Stimulated activated CD4-positive, alpha-beta T cell treated with anti-CD3 and anti-CD28 coated beads, Interleukin-12 subunit alpha, Interleukin-12 subunit beta, amount 100 ng/mL, for 48 hours (primary cell): ENCODE data around the gene KLHL35.
"Not testable (repeated sequence)": the region's sequence is repeated elsewhere in the genome, so short reads cannot be mapped to it uniquely, and the experiment has no call there.

Source experiments
- DNase-seq, 3 donors: peaks; one replicate each; pipeline ENCODE4 v3.0.0-alpha.2; 2020; ENCODE audit warnings: low read depth in 2 of 3, low spot score in 1 of 3

KLHL35 gene

DNA sequence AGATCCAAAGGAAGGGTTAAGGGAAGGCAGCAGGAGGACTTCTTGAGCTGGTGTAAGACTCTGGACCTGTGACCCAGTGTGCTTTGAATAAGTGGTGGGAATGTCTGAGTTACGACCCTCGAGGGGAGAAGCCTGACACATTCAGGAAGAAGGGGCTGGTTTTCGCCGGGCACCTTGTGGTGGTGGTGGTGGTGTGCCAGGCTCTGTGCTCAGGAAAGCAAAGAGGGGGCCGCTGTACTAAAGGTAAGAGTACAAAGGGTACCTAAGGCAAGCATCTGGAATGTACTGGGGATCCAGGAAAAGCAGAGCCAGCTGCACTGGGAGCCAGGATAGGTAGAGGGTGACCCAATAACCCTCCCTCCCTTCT, 6.3 kb downstream of the KLHL35 start:
- DNase-seq = no peak

- DNase-seq = no peak
Observed at GRCh38 chr11:75425422-75425821, 7.6 kb downstream of the KLHL35 start.

- no peak for DNase-seq
Observed at GRCh38 chr11:75424396-75424795, 8.6 kb downstream of the KLHL35 start.

DNA sequence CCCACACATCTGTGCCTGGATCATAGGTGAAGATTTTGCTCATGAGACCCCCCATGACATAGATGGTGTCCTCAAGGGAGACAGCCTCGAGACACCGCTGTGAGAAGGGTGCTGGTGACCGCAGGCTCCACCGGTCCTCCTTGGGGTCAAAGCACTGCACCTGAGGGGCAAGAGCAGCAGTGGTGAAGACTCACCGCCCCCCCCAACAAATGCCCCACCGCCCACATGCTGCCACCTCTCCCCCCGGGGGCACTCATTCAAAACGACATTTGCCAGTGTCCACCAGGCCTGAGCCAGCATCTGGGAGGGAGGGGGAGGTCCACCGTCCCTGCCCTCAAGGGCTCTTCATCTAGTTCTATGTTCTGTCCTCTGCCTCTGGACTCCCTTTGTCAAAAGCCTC, 9.3 kb downstream of the KLHL35 start:
- no peak for DNase-seq

DNA sequence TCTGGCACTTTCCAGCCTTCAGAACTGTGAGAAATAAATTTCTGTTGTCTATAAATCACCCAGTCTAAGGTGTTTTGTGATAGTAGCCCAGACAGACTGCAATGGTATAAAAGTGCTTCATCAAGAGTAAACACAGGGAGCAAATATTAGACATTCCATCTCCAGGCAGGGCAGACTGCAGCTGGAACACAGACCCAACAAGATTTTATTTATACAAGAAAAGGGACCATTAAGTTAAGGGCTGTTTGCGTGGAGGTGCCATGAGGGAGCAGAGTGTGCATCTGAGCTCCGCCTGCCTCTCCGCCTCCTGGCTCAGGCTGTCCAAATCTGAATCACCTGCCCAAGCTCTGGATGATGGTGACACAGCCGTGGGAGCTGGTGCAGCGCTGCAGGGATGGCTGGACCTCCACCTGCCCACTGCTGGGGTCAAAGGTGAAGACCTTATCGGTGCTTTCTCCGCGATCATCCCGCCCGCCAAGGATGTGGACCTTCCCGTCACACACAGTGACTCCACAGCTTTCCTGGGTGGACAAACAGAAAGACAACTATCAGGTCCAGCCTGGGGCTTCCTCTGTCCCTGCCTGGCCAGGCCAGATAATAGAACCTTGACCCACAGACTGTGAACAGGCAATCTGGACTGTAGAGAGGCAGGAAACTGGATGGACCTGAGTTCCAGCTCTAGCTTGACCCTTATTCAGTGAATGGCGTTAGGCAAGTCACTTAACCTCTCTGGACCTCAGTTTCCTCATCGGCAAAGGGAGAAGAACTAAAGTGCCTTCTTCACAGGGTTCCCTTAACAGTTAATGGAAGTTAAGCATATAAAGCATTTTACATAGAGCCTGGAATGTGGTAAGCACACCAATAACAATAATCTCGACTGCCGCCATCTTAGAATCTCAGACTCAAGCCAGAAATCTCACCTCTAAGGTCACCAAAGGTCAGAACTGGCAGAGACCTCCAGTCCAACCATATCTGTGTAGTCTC, 10.5 kb downstream of the KLHL35 start:
- DNase-seq = no peak

DNA sequence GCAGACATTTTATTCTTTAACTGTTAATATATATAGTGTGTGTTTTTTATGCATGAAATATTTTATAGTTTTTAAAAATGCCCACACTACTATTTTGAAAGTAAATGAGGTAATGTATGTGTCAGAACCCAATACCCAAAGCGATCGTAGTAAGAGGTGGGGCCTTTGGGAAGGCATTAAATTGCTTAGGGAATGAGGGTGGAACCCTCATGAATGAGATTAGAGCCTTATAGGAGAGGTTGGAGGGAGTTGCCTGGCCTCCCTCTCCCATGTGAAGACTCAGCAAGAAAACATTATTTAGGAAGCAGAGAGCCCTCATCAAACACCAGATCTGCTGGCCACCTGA, 11.1 kb downstream of the KLHL35 start:
- no peak for DNase-seq

- DNase-seq = no peak
Observed at GRCh38 chr11:75421035-75421602, 11.9 kb downstream of the KLHL35 start.

DNA sequence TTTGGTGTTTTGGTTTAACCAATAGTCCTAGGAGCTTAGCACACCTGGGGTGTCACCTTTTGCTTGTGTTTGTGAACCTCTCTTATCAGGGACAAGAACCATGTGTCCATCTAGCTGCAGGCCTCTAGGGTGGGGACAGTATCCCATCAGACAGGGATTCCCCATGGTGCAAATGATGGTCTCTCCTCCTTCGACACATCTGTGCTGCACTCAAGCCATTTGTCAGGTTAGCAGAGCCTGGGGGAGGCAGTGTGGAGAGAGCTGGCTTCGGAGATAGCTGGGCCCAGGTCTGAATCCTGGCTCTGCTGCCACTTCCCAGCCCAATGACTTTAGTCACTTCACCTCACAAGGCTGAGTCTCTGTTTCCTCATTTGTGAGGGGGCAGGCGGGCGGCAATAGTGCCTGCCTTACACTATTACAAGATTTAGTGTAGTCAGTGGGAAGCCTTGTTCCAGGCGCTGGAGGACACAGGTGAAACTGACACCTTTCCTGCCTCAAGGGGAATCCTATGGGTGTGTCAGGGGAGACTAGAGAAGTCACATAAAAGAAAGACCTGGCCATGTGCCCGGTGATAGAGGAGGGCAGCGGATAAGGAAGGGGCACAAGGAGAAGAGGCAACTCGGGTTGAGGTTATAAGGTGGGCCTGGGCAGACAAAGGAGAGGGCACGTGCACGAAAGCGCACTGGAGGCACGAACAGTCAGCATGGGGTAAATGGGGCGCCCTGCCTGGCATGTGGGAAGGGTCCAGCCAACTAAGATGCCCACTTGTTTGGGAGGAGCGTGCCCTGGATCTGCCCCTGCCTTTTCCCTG, 12.6 kb downstream of the KLHL35 start:
- DNase-seq = no peak

GRCh38 chr11:75413864-75414263, 19.1 kb downstream of the KLHL35 start:
- DNase-seq = no peak

DNA sequence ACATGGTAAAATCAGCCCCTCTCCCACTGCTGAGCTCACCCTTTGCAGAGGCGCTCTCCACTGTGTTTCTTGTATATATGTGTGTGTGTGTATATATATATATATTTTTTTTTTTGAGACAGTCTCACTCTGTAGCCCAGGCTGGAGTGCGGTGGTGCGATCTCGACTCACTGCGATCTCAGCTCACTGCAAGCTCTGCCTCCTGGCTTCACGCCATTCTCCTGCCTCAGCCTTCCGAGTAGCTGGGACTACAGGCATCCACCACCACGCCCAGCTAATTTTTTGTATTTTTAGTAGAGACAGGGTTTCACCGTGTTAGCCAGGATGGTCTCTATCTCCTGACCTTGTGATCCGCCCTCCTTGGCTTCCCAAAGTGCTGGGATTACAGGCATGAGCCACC, 19.9 kb downstream of the KLHL35 start:
- not testable (repeated sequence) for DNase-seq

GRCh38 chr11:75409971-75410370, 23.0 kb downstream of the KLHL35 start:
- DNase-seq = not testable (repeated sequence)

GRCh38 chr11:75408957-75409219, 24.1 kb downstream of the KLHL35 start:
- DNase-seq = no peak

GRCh38 chr11:75406338-75406777, 26.6 kb downstream of the KLHL35 start:
- DNase-seq = no peak

DNA sequence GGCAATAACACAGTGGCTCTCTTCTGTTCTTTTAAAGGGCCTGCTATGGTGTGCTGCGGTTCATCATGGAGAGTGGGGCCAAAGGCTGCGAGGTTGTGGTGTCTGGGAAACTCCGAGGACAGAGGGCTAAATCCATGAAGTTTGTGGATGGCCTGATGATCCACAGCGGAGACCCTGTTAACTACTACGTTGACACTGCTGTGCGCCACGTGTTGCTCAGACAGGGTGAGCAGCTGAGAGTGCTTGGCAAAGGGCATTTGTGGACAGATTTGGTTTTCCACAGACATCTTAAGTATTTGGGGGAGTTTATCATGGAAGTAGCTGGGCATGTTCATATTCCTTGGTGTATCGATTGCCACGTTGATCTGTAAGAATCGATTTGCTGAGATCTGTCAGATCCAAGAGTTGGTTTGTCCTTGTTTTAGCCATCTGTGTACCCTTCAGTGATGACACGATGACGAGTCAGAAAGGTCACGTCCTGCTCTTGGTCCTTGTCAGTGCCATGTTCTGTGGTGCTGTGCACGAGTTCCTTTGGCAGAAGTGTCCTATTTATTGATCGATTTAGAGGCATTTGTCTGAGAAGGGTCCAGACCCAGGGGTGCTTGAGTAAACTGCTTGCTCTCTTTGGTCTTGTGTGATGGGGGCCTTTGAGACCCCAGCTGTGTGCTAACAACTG, 28.9 kb downstream of the KLHL35 start:
- no peak for DNase-seq

DNA sequence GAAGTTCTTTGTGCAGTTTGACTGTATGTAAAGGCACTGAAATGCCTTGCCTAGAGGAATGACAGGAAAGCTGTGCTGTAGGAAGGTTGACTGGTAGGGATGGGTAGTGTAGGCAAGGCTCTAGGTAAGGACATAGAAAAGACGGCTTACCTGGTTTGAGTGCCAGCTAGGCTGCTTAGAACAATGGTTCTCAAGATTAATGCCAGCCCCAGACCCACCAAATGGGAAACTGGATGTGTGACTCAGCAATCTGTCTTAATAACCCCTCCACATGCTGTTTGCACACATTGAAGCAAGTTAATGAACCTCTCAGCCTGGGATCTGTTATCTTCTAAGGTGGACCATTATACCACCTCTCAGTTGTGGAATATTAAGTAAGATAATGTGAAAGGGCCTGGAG, 30.0 kb downstream of the KLHL35 start:
- DNase-seq = no peak

DNA sequence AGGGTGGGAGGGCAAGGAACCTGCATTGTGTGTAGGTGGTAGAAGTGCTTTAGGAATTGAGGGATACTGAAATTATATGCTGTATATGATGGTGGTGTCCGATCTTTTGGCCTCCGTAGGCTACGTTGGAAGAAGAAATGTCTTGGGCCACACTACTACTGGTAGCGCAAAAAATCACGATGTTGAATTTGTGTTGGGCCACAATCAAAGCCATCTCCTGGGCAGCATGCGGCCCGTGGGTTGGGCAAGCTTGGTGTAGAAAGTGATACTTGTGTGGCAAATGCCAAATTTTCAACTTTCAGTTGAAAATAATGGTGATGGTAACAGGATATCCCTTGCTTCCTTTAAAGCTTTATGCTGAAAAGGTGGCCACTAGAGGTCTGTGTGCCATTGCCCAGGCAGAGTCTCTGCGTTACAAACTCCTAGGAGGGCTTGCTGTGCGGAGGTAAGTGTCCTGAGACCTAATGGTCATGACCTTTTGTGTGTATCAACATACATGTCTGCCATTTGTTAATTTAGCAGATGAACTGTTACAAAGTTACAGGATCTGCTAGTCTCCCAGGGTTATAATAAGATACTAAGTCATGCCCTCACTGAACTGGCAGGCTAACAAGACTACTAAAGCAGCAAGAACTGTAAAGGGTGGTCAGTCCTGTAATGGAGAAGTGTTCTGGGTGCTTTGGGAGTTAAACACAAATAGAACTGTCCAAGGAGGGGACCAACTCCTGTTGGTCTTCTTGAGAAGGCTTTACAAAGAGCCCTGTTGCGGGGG, 30.8 kb downstream of the KLHL35 start:
- no peak for DNase-seq

DNA sequence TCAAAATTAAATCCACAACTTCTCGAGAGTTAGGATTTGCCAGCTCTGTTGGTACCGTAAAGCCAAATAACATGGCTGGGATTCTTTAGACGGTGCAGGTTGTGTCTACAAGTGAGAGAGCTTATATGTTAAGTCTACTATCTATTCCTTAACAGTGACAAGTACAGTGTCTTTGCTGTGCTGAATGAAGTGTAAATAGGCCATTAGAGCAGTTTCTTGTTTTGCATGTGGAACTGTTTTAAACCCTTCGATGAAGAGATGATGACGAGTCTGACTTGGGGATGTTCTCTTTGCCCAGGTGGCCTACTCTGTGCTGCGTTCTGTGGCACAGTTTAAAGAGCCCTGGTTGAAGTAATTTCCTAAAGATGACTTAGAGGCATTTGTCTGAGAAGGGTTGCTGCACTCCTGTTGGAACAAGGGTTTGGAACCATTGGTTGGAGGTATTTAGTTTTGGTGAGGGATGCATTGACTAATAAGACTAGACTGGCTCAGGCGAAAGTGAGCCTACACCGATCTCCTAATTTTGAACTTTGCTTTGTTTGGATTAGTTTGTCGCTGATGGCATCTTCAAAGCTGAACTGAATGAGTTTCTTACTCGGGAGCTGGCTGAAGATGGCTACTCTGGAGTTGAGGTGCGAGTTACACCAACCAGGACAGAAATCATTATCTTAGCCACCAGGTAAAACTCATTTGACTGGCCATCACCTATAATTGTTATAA, 32.7 kb downstream of the KLHL35 start:
- no peak for DNase-seq

GRCh38 chr11:75399344-75400145, 33.5 kb downstream of the KLHL35 start, which contains the start of gene RPS3:
TSS of gene RPS3 (plus strand) at chr11:75399518. CDS start at chr11:75399548, 30 bp downstream.
- peak; percentile 77 to 87 (median 86) for DNase-seq

DNA sequence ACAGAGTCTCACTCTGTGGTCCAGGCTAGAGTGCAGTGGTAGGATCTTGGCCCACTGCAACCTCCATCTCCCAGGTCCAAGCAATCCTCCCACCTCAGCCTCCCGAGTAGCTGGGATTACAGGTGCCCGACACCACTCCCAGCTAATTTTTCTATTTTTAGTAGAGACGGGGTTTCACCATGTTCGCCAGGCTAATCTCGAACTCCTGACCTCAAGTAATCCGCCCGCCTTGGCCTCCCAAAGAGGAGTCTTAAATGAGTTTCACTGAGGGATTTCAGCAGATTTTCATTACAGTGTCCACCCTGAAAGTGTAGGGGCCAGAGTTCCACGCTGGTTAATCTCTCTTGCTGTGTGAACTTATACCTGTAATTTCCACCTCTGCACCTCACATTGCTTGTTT, 34.1 kb downstream of the KLHL35 start:
- no peak for DNase-seq
